ENCODE data around the gene ALOX12B. TPM values are rescaled to one million over a fixed set of nuclear protein-coding genes. Genes with fewer than 3 reads are reported as not detected.

The ALOX12B gene
- polyA plus RNA-seq, 1 of the 3 experiments (the other 2 are of a cell fraction): 0.20 TPM

DNA sequence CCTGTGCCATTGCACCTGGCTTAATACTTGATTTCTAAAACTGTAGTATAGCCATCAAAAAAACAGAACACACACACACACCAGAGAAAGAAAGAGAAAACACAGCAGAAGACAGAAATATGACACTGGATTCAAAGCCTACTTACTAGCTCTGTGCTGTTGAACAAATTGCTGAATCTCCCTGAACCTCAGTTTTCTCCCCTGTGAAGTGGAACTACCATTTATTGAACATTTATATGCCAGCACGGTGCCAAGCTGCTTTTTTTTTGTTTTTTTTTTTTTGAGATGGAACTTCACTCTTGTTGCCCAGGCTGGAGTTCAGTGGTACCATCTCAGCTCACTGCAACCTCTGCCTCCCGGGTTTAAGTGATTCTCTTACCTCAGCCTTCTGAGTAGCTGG lies 13.2 kb upstream of the ALOX12B start:
- no peak overlapping the region for H3K4me2 ChIP-seq
- H3F3A ChIP-seq (replicated peaks; ENCODE audit: insufficient read depth): no peaks in the 10 kb centered on the region
- POLR2A ChIA-PET: no interaction called here
- H3K27me3 ChIP-seq (ENCODE audit: insufficient read depth): peaks cover 4% of the 10 kb centered on the region; the same call in 1 of the 2 replicates
- H4K20me1 ChIP-seq (ENCODE audit: insufficient read depth): no peaks in the 10 kb centered on the region
- H3K4me3 ChIP-seq (ENCODE audit: low read depth in 2 of 2, low read length in 1 of 2): no peak overlapping the region
- TF ChIP-seq MXI1 (IDR thresholded peaks at IDR 0.05; ENCODE audit: low read depth, low read length) (no peak), REST (IDR thresholded peaks at IDR 0.05; ENCODE audit: low read depth, low read length) (no peak)
- no peak overlapping the region for H2AFZ ChIP-seq (ENCODE audit: low read depth)
- H3K36me3 ChIP-seq (replicated peaks in 1 of 2; ENCODE audit: control insufficient read depth in 1 of 2, insufficient read depth in 2 of 2, low read length in 1 of 2): no peaks in the 10 kb centered on the region
- no peaks in the 10 kb centered on the region for H3K4me1 ChIP-seq (ENCODE audit: control insufficient read depth in 1 of 2, insufficient read depth in 2 of 2, low read depth in 1 of 2, low read length in 1 of 2)
- CTCF ChIA-PET: interaction anchor here (0.7 to 3.0 kb wide), 12 partner anchors 8 to 83 kb away, joined by 3 to 21 read pairs (median 6); partner anchors contain the start of genes ALOXE3 and HES7
- DNase-seq: no peak
- H3K9ac ChIP-seq: no peak overlapping the region
- H3K9me2 ChIP-seq: no peaks in the 10 kb centered on the region
- no peak overlapping the region for H3K27ac ChIP-seq (ENCODE audit: low read depth in 2 of 2, low read length in 1 of 2)
- H3K79me2 ChIP-seq (ENCODE audit: insufficient read depth): no peaks in the 10 kb centered on the region
- H3K9me3 ChIP-seq: no peaks in the 10 kb centered on the region
- 43% methylated on average over 2 of the region's 2 CpGs for WGBS (ENCODE audit: low lambda C conversion rate)

- no peaks in the 10 kb centered on the region for H3K79me2 ChIP-seq (ENCODE audit: insufficient read depth)
- ChIA-PET POLR2A (no interaction called here), CTCF (interaction anchor here (0.7 to 3.0 kb wide), 10 partner anchors 9 to 59 kb away, joined by 3 to 21 read pairs (median 8); partner anchors contain the start of genes ALOXE3 and HES7)
- H3K9me2 ChIP-seq: no peaks in the 10 kb centered on the region
- DNase-seq: no peak
- WGBS (ENCODE audit: low lambda C conversion rate): 56% methylated on average over 2 of the region's 2 CpGs
- H3F3A ChIP-seq (replicated peaks; ENCODE audit: insufficient read depth): no peaks in the 10 kb centered on the region
- no peaks in the 10 kb centered on the region for H4K20me1 ChIP-seq (ENCODE audit: insufficient read depth)
- no peak overlapping the region for H3K9ac ChIP-seq
- H3K4me2 ChIP-seq: no peak overlapping the region
- H3K27me3 ChIP-seq (ENCODE audit: insufficient read depth): peaks cover 7% of the 10 kb centered on the region; the same call in 1 of the 2 replicates
- TF ChIP-seq FOXJ3 (CRISPR knock-in tag; IDR thresholded peaks at IDR 0.05): no peak
- TF ChIP-seq, protein P1, sequence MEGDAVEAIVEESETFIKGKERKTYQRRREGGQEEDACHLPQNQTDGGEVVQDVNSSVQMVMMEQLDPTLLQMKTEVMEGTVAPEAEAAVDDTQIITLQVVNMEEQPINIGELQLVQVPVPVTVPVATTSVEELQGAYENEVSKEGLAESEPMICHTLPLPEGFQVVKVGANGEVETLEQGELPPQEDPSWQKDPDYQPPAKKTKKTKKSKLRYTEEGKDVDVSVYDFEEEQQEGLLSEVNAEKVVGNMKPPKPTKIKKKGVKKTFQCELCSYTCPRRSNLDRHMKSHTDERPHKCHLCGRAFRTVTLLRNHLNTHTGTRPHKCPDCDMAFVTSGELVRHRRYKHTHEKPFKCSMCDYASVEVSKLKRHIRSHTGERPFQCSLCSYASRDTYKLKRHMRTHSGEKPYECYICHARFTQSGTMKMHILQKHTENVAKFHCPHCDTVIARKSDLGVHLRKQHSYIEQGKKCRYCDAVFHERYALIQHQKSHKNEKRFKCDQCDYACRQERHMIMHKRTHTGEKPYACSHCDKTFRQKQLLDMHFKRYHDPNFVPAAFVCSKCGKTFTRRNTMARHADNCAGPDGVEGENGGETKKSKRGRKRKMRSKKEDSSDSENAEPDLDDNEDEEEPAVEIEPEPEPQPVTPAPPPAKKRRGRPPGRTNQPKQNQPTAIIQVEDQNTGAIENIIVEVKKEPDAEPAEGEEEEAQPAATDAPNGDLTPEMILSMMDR (IDR thresholded peaks at IDR 0.05): no peak
- TF ChIP-seq EP300 (IDR thresholded peaks at IDR 0.05; ENCODE audit: borderline replicate concordance in 1 of 2, low read depth in 1 of 2, low read length in 1 of 2): no peak
- TF ChIP-seq GATA2 (CRISPR knock-in tag; IDR thresholded peaks at IDR 0.05): no peak
- TF ChIP-seq, protein P2, sequence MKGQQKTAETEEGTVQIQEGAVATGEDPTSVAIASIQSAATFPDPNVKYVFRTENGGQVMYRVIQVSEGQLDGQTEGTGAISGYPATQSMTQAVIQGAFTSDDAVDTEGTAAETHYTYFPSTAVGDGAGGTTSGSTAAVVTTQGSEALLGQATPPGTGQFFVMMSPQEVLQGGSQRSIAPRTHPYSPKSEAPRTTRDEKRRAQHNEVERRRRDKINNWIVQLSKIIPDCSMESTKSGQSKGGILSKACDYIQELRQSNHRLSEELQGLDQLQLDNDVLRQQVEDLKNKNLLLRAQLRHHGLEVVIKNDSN (IDR thresholded peaks at IDR 0.05; ENCODE audit: borderline replicate concordance, low read depth): no peak
- no peak for TF ChIP-seq NRF1 (IDR thresholded peaks at IDR 0.05; ENCODE audit: low read depth, low read length)
- TF ChIP-seq, protein P3, sequence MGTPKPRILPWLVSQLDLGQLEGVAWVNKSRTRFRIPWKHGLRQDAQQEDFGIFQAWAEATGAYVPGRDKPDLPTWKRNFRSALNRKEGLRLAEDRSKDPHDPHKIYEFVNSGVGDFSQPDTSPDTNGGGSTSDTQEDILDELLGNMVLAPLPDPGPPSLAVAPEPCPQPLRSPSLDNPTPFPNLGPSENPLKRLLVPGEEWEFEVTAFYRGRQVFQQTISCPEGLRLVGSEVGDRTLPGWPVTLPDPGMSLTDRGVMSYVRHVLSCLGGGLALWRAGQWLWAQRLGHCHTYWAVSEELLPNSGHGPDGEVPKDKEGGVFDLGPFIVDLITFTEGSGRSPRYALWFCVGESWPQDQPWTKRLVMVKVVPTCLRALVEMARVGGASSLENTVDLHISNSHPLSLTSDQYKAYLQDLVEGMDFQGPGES (IDR thresholded peaks at IDR 0.05; ENCODE audit: low read depth, low read length): no peak
- TF ChIP-seq FOSL2 (IDR thresholded peaks at IDR 0.05; ENCODE audit: borderline replicate concordance, low read depth): no peak
- TF ChIP-seq RFX5 (IDR thresholded peaks at IDR 0.05; ENCODE audit: low read length): no peak
- TF ChIP-seq RXRA (IDR thresholded peaks at IDR 0.05; ENCODE audit: borderline replicate concordance, low read depth): no peak
- TF ChIP-seq, protein P4, sequence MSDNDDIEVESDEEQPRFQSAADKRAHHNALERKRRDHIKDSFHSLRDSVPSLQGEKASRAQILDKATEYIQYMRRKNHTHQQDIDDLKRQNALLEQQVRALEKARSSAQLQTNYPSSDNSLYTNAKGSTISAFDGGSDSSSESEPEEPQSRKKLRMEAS (IDR thresholded peaks at IDR 0.05; ENCODE audit: low read depth): no peak
- TF ChIP-seq SIN3A (IDR thresholded peaks at IDR 0.05; ENCODE audit: borderline replicate concordance, low read depth, low read length): no peak
- H3K36me3 ChIP-seq (replicated peaks in 1 of 2; ENCODE audit: control insufficient read depth in 1 of 2, insufficient read depth in 2 of 2, low read length in 1 of 2): no peaks in the 10 kb centered on the region
- H3K4me1 ChIP-seq (ENCODE audit: control insufficient read depth in 1 of 2, insufficient read depth in 2 of 2, low read depth in 1 of 2, low read length in 1 of 2): no peaks in the 10 kb centered on the region
- no peak overlapping the region for H3K27ac ChIP-seq (ENCODE audit: low read depth in 2 of 2, low read length in 1 of 2)
- H3K9me3 ChIP-seq: no peaks in the 10 kb centered on the region
- no peak overlapping the region for H3K4me3 ChIP-seq (ENCODE audit: low read depth in 2 of 2, low read length in 1 of 2)
- H2AFZ ChIP-seq (ENCODE audit: low read depth): no peak overlapping the region
Observed at GRCh38 chr17:8100111-8100510, 12.6 kb upstream of the ALOX12B start.
